Measurements from ENCODE around the gene ATP5ME.
"Not testable (repeated sequence)": the region's sequence is repeated elsewhere in the genome, so short reads cannot be mapped to it uniquely, and the experiment has no call there.

Gene ATP5ME, protein sequence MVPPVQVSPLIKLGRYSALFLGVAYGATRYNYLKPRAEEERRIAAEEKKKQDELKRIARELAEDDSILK

DNA sequence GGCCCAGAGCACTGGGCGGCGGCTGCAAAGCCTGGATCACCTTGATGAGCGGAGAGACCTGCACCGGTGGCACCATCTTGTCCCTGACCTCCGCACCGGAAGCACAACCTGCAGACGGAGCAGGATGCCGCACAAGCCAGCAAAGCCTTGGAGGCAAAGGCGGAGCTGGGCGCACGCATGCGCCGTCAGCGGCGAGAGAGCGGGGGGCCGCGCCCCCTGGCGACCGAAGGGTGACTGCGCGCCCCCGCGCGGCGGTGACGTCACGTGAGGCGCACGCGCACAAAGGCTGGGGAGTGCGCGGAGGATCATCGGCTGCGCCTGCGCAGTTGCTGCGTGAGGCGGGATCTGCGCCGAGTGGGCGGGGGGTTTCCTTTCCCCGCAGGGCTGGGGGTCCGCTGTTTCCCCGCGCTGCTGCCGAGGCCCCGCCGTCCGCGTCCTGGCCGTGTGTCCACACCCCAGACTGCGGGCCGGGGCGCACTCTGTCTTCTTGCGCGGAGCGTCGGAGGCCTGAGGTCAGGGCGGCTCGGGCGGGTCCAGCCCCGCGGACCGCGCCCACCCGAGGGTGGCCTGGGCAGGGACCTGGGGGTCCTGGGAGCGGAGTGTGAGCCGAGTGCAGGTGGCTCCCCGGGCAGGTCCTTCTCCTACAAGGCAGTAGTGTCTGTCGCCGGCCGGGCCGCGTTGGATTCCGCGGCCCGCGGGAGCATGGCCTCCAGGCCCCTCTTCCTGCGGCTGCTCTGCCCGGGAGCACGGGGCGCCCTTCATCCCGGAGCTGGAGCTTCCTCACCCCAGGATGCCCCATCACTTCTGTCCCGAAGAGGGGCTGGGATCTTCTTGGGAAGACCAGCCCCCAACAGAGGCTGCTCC is at the start of gene ATP5ME, which contains the start of gene MYL5:
Gene ATP5ME (minus strand): TSS at position 105 of the 864 bp plus-strand sequence. CDS start 29 bp downstream, at position 76.
Gene MYL5 (plus strand): TSS at position 371 of the 864 bp plus-strand sequence. CDS start 3,485 bp downstream, outside the sequence.
- DNase-seq (ENCODE audit: low read depth in 1 of 2, low spot score in 1 of 2): peak; percentile 94 to 98

DNA sequence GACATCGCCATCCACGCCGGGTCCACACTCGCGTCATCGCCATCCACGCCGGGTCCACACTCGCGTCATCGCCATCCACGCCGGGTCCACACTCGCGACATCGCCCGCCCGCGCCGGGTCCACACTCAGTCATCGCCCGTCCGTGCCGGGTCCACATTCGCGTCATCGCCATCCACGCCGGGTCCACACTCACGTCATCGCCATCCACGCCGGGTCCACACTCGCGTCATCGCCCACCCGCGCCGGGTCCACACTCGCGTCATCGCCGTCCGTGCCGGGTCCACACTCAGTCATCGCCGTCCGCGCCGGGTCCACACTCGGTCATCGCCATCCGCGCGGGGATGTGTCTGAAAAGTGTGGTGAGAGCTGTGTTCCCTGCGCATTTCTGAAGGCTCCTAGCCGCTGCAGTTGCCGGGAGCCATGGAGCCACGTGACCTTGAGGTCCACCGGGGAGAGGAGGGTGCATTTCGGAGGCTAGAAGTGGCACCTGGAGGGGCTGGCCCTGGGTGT is 48.8 kb upstream of the ATP5ME start:
- DNase-seq (ENCODE audit: low read depth in 1 of 2, low spot score in 1 of 2): no peak

DNA sequence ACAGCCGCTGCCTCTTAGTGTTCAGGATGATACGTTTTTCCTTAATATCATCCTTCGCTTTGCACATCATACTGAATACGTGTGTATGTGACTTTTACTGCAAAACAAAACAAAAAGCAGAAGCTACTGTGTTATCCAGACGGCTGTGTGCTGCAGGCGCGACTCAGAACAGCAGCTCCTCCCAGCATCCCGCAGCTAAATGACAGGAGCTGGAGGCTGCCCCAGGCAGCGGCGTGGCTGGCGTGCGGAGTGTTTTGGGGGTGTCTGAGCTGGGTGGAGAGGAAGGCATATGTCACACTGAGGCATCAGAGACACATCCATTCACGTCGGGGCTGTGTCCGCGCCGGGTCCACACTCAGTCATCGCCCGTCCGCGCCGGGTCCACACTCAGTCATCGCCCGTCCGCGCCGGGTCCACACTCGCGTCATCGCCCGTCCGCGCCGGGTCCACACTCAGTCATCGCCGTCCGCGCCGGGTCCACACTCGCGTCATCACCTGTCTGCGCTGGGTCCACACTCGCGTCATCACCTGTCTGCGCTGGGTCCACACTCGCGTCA is 48.2 kb upstream of the ATP5ME start:
- DNase-seq (ENCODE audit: low read depth in 1 of 2, low spot score in 1 of 2): no peak

DNA sequence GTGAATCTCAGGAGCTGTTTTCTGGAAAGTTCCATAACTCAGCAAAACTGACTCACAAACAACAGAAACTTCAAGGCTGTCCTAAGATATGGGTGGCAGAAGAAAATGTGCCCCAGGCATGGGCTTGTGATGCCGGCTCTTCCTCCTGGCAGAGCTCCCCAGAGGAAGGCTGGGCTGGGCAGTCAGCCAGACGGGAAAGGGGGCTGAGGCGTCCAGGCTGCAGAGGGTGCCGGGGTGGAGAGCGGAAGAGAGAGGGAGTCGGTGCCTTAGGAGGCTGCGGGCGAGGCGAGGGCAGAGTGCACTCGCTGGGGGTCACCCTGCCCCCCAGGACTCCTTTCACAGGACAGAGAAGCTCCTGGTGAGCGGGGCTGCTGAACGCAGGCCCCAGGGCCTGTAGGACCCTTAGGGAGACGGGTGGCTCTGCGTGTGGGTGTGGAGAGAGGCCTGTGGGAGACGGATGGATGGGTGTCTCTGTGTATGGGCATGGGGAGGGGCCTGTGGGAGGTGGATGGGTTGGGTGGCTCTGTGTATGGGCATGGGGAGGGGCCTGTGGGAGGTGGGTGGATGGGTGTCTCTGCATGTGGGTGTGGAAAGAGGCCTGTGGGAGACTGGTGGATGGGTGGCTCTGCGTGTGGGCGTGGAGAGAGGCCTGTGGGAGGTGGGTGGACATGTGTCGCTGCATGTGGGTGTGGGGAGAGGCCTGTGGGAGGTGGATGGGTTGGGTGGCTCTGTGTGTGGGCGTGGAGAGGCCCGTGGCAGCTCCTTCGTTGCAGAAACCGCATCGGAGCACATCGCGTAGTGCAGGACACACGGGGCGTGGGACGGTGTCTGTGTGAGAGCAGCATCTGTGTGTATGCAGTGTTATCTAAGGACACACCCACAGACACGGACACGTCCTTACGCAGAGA is 47.4 kb upstream of the ATP5ME start:
- no peak for DNase-seq (ENCODE audit: low read depth in 1 of 2, low spot score in 1 of 2)

DNA sequence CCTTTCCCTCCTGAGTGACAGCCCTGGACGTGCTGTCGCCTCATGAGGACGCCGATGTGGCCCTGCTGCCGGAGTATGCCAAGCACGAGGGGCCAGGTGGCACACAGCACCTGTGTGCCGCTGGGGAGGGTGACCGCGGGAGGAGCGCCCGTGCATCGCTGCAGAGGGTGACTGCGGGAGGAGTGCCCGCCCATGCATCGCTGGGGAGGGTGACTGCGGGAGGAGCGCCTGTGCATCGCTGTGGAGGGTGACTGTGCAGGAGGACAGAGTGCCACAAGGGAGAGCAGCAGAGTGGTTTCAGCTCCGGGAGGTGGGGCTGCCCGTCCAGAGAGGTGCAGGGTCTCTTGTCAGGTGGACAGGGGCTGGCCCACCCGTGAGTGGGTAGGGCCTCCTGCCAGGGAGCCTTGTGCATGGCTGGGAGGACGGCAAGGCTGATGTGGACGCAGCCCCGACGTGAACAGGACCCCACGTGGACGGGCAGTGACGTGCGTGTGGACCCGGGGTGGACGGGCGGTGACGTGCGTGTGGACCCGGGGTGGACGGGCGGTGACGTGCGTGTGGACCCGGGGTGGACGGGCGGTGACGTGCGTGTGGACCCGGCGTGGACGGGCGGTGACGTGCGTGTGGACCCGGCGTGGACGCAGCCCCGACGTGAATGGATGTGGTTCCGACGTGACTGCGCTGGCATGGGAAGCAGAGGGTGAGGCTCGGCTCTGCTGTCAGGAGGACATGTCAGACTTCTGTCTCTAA is 46.2 kb upstream of the ATP5ME start:
- no peak for DNase-seq (ENCODE audit: low read depth in 1 of 2, low spot score in 1 of 2)

DNA sequence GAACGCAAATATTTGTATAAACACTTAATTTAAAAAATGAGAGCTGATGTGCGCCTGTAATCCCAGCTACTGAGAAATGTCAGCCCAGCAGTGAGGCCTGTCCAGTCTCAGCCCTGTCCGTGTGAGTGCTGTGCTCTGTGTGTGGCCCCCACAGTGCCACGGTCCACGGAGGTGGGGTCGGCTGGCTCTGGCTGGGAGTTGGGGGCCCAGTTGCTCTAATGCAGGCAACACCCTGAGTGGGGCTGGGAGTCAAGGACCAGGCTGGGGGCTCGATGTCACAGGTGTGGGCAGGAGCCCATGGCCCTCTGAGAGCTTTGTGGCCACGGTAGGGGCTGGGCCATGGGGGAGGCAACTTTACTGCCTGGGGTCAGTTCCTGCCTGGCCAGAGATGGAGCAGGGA is 44.4 kb upstream of the ATP5ME start:
- no peak for DNase-seq (ENCODE audit: low read depth in 1 of 2, low spot score in 1 of 2)

DNA sequence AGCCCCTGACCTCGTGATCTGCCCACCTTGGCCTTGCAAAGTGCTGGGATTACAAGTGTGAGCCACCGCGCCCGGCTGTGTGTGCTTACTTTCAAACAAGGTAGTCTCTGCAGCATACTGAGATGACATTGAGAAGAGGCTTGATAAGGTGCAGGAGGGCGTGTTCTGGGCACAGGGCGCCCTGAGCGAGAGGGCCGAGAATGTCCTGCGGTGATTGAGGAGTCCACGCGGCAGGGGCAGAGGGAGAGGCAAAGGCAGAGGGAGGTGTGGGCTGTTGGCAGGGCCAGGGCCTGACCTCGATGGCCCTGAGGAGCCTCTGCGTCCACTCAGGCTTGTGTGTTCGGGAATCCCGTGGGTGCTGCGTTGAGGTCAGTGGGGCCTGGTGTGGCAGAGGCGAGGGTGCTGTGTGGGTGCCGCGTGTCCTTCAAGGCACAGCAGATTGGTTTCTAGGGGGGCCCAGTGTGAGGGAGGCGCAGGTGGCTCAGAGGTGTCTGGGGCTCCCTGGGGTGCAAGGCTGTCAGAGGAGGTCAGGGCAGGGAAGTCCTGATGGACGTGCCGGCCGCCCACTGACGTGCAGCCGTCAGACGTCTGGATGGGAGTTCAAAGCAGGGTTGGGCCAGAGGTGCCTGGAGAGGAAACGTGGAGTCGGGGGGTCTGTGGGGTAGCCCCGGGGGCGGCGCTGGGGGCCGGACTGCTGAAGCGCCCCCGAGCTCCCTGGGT is 43.7 kb upstream of the ATP5ME start:
- DNase-seq (ENCODE audit: low read depth in 1 of 2, low spot score in 1 of 2): no peak

DNA sequence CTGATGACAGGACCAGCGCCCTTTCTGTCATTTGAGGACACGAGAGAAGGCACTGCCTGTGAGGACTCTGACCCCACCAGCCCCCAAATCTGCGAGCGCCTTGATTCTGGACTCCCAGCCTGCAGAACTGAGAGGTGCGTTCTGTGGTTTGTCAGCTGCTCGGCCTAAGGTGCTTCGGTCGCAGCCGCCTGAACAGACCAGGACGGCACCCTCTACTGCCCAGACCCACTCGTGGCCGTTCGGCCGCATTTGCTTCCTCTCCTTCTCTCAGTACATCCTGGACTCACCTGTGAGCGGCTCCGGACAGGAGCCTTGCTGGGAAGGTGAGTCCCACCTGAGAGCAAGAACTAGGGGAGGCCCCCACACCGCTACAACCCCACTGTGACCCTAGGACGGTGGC is 40.0 kb upstream of the ATP5ME start:
- no peak for DNase-seq (ENCODE audit: low read depth in 1 of 2, low spot score in 1 of 2)

DNA sequence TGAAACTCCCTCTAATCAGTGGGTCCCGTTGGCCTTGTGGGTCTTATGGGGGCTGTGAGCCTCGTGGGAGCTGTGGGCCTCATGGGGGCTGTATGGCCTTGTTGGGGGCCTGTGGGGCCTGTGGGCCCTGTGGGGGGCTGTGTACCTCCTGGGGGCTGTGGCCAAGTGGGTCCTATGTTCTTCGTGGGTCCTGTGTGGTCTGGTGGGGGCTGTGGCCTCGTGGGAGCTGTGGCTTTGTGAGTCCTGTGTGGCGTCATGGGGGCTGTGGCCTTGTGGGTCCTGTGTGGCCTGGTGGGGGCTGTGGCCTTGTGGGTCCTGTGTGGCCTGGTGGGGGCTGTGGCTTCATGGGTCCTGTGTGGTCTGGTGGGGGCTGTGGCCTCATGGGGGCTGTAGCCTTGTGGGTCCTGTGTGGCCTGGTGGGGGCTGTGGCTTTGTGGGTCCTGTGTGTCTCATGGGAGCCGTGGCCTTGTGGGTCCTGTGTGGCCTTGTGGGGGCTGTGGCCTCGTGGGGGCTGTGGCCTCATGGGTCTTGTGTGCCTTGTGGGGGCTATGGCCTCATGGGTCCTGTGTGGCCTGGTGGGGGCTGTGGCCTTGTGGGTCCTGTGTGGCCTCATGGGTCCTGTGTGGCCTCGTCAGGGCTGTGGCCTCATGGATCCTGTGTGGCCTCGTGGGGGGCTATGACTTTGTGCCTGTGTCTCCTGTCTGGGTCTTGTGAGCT is 39.0 kb upstream of the ATP5ME start:
- DNase-seq (ENCODE audit: low read depth in 1 of 2, low spot score in 1 of 2): no peak

DNA sequence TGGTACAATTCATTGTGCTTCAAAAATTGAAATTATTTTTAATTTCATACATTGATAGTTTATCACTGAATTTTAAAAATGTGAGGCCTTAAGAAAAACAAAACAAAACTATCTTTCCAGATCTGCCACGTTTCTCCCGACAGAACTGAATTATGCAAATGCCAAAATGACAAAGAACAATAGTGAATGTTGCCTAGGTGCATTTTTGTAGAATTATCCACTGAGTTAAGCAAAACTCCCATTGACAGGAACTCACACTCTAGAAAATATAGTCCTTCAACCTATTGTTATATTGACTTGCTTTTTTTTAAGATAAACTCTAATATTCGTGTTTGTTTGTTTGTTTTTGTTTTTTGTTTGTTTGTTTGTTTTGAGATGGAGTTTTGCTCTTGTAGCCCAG is 38.0 kb upstream of the ATP5ME start:
- no peak for DNase-seq (ENCODE audit: low read depth in 1 of 2, low spot score in 1 of 2)

DNA sequence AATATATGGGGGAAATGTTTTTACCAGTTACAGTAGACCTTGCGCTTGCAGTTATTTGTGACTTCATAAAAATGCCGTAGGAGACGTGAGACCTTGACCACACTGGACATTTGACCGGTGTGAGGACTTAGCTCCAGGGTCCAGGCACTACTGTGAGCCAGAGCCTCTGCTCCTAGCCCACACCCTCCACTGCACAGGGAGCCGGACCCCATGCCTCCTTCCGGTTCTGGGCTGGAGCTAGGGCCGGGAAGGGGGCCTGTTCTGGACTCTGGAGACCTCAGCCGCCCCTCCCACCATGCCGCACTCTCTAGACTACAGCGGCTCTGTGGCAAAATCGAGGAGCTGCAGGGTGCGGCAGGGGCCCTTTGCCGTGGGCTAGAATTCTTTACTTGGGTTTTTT is 36.8 kb upstream of the ATP5ME start:
- DNase-seq (ENCODE audit: low read depth in 1 of 2, low spot score in 1 of 2): no peak

DNA sequence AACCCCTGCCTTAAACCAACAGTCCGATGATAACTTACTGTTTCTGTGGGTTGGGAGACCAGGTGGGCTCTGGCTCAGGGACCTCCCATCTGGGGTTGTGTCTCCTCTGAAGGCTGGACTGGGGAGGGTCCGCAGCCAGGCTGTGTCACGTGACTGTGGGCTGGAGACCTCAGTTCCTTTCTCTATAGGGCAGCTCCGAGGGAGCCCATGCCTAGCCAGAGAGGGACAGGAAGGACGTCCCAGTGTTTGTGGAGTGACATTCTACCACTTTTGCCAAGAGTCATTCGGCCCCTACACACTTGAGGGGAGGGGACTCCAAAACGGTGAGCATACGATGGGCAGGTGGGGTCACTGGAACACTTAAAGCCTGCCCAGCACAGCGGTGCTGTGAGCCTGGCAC is 36.0 kb upstream of the ATP5ME start:
- no peak for DNase-seq (ENCODE audit: low read depth in 1 of 2, low spot score in 1 of 2)

DNA sequence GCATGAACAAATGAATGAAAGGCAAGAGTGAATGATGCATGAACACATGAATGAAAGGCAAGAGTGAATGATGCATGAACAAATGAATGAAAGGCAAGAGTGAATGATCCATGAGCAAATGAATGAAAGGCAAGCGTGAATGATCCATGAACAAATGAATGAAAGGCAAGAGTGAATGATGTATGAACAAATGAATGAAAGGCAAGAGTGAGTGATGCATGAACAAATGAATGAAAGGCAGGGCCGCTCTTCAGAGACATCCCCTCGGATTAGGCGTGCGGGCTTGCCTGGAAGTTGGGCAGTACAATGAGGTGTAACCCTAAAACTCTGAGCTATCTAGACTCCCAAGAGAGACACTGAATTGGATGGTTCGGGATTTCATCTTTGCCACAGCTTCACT is 35.3 kb upstream of the ATP5ME start:
- no peak for DNase-seq (ENCODE audit: low read depth in 1 of 2, low spot score in 1 of 2)

DNA sequence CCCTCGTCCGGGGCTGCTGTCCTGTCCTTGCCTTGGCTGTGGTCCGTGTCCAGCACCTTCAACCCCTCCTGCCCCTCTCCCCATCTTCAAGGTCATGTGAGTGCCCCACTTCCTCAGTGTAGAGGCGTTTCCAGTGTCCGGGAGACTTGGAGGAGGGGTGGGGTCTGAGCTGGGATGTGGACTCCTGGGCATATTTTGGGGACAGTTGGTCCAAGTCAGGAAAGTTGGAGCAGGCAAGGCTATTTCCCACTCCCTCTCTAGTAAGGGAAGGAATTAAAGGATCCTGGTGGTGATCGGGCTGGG is 34.5 kb upstream of the ATP5ME start:
- DNase-seq (ENCODE audit: low read depth in 1 of 2, low spot score in 1 of 2): no peak

DNA sequence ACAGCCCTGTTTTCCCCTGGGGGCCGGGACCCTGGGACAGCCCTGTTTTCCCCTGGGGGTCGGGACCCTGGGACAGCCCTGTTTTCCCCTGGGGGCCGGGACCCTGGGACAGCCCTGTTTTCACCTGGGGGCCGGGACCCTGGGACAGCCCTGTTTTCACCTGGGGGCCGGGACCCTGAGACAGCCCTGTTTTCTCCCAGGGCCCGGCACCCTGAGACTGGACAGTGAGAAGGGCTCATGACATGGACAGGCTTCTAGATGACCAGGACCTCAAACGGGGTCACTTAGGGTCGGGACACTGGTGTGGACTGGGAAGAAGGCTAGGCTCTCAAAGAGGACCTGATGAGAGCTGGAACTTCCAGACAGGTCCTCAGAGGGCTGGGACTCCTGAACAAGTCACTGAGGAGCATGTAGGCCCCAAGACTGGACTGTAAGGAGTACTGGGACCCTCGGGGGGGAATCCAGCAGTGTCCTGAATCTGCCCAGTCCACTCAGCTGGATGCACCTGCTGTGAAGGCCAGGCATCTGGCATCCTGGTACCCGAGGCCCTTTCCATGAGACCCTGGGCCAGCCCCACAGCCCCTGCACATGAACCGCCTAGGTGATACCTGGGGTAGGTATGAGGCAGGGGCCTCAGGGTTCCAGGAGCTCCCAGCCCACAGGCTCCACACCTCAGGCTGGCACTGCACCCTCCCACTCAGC is 34.0 kb upstream of the ATP5ME start:
- DNase-seq (ENCODE audit: low read depth in 1 of 2, low spot score in 1 of 2): no peak

DNA sequence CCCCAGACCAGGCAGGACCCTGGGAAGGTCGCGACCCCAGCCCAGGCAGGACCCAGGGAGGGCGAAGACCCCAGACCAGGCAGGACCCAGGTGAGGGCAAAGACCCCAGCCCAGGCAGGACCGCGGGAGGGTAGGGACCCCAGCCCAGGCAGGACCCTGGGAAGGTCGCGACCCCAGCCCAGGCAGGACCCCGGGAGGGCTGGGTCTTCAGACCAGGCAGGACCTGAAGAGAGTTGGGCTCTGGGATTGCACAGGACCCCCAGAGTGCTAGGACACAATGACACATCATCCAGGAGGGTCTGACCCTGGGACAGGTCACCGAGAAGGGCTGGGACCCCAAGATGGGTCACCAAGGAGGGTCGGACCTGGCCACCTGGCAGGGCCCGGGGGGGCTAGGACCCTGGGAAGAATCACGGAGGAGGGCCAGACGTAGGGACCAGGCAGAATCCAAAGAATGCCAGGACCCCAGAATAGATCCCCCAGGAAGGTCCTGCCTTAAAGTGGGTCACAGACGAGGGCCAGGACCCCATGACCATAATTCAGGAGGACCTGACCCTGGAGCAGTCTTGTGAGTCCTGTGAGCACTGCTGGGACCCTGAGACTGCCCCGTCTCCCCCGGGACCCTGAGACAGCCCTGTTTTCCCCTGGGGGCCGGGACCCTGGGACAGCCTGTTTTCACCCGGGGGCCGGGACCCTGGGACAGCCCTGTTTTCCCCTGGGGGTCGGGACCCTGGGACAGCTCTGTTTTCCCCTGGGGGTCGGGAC is 32.9 kb upstream of the ATP5ME start:
- DNase-seq (ENCODE audit: low read depth in 1 of 2, low spot score in 1 of 2): no peak

DNA sequence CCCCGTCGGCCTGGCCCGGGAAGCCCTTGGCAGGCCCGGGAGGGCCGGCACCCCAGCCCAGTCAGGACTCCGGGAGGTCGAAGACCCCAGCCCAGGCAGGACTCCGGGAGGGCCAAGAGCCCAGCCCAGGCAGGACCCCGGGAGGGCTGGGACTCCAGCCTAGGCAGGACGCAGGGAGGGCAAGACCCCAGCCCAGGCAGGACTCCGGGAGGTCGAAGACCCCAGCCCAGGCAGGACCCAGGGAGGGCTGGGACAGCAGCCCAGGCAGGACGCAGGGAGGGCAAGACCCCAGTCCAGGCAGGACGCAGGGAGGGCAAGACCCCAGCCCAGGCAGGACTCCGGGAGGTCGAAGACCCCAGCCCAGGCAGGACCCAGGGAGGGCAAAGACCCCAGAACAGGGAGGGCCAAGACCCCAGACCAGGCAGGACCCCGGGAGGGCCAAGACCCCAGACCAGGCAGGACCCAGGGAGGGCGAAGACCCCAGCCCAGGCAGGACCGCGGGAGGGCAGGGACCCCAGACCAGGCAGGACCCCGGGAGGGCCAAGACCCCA is 32.1 kb upstream of the ATP5ME start:
- not testable (repeated sequence) for DNase-seq (ENCODE audit: low read depth in 1 of 2, low spot score in 1 of 2)

All from activated T-helper 1 cell treated with anti-CD3 and anti-CD28 coated beads, Interleukin-2, amount 50 U/mL, for 16 hours (primary cell).